Superior temporal gyrus (tissue), 1 donor: ENCODE measurements around the gene EIF4E1B.

Source experiments
- DNase-seq: peaks from one replicate; pipeline ENCODE4 v3.0.0-alpha.2; 2016; ENCODE audit errors: extremely low spot score

EIF4E1B gene

GRCh38 chr5:176664479-176664878, 34.0 kb downstream of the EIF4E1B start:
- no peak for DNase-seq

- DNase-seq, result no peak
Measured at GRCh38 chr5:176664886-176665285, 34.4 kb downstream of the EIF4E1B start.

GRCh38 chr5:176665517-176665916, 35.0 kb downstream of the EIF4E1B start:
- DNase-seq, result no peak

GRCh38 chr5:176667637-176668036, 37.2 kb downstream of the EIF4E1B start:
- no peak for DNase-seq

GRCh38 chr5:176670449-176670848, 40.0 kb downstream of the EIF4E1B start:
- DNase-seq, result no peak

- DNase-seq, result no peak
Measured at GRCh38 chr5:176671399-176671798, 40.9 kb downstream of the EIF4E1B start.

GRCh38 chr5:176671890-176672747, 41.6 kb downstream of the EIF4E1B start:
- DNase-seq, result no peak

GRCh38 chr5:176673651-176674583, 43.4 kb downstream of the EIF4E1B start:
- no peak for DNase-seq

- DNase-seq, result no peak
Measured at GRCh38 chr5:176674799-176675198, 44.3 kb downstream of the EIF4E1B start.

GRCh38 chr5:176675676-176676360, 45.3 kb downstream of the EIF4E1B start:
- DNase-seq, result no peak

- DNase-seq, result no peak
Measured at GRCh38 chr5:176676361-176676824, 45.9 kb downstream of the EIF4E1B start.

GRCh38 chr5:176677209-176677939, 46.9 kb downstream of the EIF4E1B start:
- no peak for DNase-seq

GRCh38 chr5:176678584-176678983, 48.1 kb downstream of the EIF4E1B start:
- no peak for DNase-seq

GRCh38 chr5:176679365-176680225, 49.1 kb downstream of the EIF4E1B start:
- DNase-seq, result no peak

- DNase-seq, result no peak
Measured at GRCh38 chr5:176680226-176680563, 49.7 kb downstream of the EIF4E1B start.

- DNase-seq, result no peak
Measured at GRCh38 chr5:176682016-176682531, 51.6 kb downstream of the EIF4E1B start.

GRCh38 chr5:176685010-176685409, 54.5 kb downstream of the EIF4E1B start:
- DNase-seq, result no peak

- no peak for DNase-seq
Measured at GRCh38 chr5:176687247-176687646, 56.8 kb downstream of the EIF4E1B start.

- DNase-seq, result no peak
Measured at GRCh38 chr5:176687881-176688280, 57.4 kb downstream of the EIF4E1B start.

GRCh38 chr5:176690911-176691310, 60.4 kb downstream of the EIF4E1B start:
- DNase-seq, result no peak
